ENCODE results near the gene UGT1A9. TPM values are rescaled to one million over a fixed set of nuclear protein-coding genes. Genes with fewer than 3 reads are reported as not detected.

The UGT1A9 gene
- polyA plus RNA-seq, 1 of the 3 experiments (the other 2 are of a cell fraction), result not detected

DNA sequence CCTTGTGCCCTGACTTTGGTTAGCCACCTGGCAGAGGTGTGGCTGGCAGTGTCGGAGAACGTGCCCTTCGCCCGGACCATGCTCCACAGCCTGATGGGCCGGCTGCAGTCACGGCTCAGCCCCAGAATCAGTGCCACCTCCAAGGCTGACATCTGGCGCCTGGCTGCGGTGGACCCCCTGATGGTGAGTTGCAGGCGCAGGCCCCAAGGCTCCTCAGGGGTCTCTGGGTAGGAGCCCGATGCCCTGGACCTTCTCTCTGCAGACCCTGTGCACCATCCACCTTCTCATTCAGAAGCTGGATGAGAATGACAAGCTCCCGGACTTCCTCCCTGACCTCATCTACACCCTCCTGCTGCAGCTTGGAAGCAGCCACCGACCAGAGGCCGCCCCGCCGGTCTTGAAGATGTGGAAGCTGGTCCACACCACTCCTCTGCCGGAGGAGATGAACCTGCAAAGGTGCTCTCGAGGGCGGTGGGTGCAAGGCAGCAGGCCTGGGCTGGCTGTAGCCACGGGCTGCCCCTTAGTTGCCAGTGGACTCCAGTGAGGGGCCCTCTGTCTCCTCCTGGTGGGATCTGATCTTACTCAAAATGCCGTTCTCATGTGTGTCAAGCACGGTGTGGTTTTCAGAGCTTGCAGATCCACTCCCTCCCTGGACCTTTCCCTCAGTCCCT, 150.5 kb downstream of the UGT1A9 start:
- H2AFZ ChIP-seq (ENCODE audit: low read depth), result no peak overlapping the region
- no peak overlapping the region for H3K4me3 ChIP-seq (ENCODE audit: low read depth in 2 of 2, low read length in 1 of 2)
- H3K36me3 ChIP-seq (replicated peaks in 1 of 2; ENCODE audit: control insufficient read depth in 1 of 2, insufficient read depth in 2 of 2, low read length in 1 of 2), result no peaks in the 10 kb centered on the region
- no peaks in the 10 kb centered on the region for H3F3A ChIP-seq (replicated peaks; ENCODE audit: insufficient read depth)
- POLR2A ChIA-PET, result no interaction called here
- WGBS (ENCODE audit: low lambda C conversion rate), result 93% methylated on average over 12 of the region's 21 CpGs
- DNase-seq, result no peak
- no peaks in the 10 kb centered on the region for H3K27me3 ChIP-seq (ENCODE audit: insufficient read depth)
- no peak overlapping the region for H3K4me2 ChIP-seq
- no peak for TF ChIP-seq MEF2A (IDR thresholded peaks at IDR 0.05; ENCODE audit: borderline replicate concordance, low read depth)
- no peak for TF ChIP-seq TAF1 (IDR thresholded peaks at IDR 0.05; ENCODE audit: borderline replicate concordance, low read depth, low read length)
- TF ChIP-seq, protein P1, sequence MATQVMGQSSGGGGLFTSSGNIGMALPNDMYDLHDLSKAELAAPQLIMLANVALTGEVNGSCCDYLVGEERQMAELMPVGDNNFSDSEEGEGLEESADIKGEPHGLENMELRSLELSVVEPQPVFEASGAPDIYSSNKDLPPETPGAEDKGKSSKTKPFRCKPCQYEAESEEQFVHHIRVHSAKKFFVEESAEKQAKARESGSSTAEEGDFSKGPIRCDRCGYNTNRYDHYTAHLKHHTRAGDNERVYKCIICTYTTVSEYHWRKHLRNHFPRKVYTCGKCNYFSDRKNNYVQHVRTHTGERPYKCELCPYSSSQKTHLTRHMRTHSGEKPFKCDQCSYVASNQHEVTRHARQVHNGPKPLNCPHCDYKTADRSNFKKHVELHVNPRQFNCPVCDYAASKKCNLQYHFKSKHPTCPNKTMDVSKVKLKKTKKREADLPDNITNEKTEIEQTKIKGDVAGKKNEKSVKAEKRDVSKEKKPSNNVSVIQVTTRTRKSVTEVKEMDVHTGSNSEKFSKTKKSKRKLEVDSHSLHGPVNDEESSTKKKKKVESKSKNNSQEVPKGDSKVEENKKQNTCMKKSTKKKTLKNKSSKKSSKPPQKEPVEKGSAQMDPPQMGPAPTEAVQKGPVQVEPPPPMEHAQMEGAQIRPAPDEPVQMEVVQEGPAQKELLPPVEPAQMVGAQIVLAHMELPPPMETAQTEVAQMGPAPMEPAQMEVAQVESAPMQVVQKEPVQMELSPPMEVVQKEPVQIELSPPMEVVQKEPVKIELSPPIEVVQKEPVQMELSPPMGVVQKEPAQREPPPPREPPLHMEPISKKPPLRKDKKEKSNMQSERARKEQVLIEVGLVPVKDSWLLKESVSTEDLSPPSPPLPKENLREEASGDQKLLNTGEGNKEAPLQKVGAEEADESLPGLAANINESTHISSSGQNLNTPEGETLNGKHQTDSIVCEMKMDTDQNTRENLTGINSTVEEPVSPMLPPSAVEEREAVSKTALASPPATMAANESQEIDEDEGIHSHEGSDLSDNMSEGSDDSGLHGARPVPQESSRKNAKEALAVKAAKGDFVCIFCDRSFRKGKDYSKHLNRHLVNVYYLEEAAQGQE (IDR thresholded peaks at IDR 0.05; ENCODE audit: low read depth, low read length), result no peak
- TF ChIP-seq NRF1 (IDR thresholded peaks at IDR 0.05; ENCODE audit: low read depth, low read length), result no peak
- no peak for TF ChIP-seq RCOR1 (IDR thresholded peaks at IDR 0.05; ENCODE audit: low read length)
- TF ChIP-seq RXRA (IDR thresholded peaks at IDR 0.05; ENCODE audit: borderline replicate concordance, low read depth), result no peak
- TF ChIP-seq, protein P2, sequence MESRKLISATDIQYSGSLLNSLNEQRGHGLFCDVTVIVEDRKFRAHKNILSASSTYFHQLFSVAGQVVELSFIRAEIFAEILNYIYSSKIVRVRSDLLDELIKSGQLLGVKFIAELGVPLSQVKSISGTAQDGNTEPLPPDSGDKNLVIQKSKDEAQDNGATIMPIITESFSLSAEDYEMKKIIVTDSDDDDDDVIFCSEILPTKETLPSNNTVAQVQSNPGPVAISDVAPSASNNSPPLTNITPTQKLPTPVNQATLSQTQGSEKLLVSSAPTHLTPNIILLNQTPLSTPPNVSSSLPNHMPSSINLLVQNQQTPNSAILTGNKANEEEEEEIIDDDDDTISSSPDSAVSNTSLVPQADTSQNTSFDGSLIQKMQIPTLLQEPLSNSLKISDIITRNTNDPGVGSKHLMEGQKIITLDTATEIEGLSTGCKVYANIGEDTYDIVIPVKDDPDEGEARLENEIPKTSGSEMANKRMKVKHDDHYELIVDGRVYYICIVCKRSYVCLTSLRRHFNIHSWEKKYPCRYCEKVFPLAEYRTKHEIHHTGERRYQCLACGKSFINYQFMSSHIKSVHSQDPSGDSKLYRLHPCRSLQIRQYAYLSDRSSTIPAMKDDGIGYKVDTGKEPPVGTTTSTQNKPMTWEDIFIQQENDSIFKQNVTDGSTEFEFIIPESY (IDR thresholded peaks at IDR 0.05; ENCODE audit: borderline replicate concordance, low read depth), result no peak
- TF ChIP-seq TCF12 (IDR thresholded peaks at IDR 0.05), result no peak
- no peak for TF ChIP-seq YY1 (IDR thresholded peaks at IDR 0.05; ENCODE audit: low read depth)
- TF ChIP-seq FOXM1 (IDR thresholded peaks at IDR 0.05; ENCODE audit: low read depth), result no peak
- no peak for TF ChIP-seq TEAD4 (IDR thresholded peaks at IDR 0.05; ENCODE audit: borderline replicate concordance, insufficient read depth)
- TF ChIP-seq, protein P3, sequence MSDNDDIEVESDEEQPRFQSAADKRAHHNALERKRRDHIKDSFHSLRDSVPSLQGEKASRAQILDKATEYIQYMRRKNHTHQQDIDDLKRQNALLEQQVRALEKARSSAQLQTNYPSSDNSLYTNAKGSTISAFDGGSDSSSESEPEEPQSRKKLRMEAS (IDR thresholded peaks at IDR 0.05; ENCODE audit: low read depth), result no peak
- TF ChIP-seq, protein P4, sequence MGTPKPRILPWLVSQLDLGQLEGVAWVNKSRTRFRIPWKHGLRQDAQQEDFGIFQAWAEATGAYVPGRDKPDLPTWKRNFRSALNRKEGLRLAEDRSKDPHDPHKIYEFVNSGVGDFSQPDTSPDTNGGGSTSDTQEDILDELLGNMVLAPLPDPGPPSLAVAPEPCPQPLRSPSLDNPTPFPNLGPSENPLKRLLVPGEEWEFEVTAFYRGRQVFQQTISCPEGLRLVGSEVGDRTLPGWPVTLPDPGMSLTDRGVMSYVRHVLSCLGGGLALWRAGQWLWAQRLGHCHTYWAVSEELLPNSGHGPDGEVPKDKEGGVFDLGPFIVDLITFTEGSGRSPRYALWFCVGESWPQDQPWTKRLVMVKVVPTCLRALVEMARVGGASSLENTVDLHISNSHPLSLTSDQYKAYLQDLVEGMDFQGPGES (IDR thresholded peaks at IDR 0.05; ENCODE audit: low read depth, low read length), result no peak
- no peak for TF ChIP-seq GATA2 (CRISPR knock-in tag; IDR thresholded peaks at IDR 0.05)
- no peak for TF ChIP-seq JUND (IDR thresholded peaks at IDR 0.05)
- no peak for TF ChIP-seq ELF1 (IDR thresholded peaks at IDR 0.05)
- no peak for TF ChIP-seq SMC3 (IDR thresholded peaks at IDR 0.05; ENCODE audit: low read depth, low read length)
- H3K79me2 ChIP-seq (ENCODE audit: insufficient read depth), result no peaks in the 10 kb centered on the region
- no peaks in the 10 kb centered on the region for H3K4me1 ChIP-seq (ENCODE audit: control insufficient read depth in 1 of 2, insufficient read depth in 2 of 2, low read depth in 1 of 2, low read length in 1 of 2)
- no peaks in the 10 kb centered on the region for H3K9me3 ChIP-seq
- H3K9ac ChIP-seq, result no peak overlapping the region
- CTCF ChIA-PET, result no interaction called here
- no peak overlapping the region for H3K27ac ChIP-seq (ENCODE audit: low read depth in 2 of 2, low read length in 1 of 2)
- no peaks in the 10 kb centered on the region for H3K9me2 ChIP-seq
- H4K20me1 ChIP-seq (ENCODE audit: insufficient read depth), result no peaks in the 10 kb centered on the region

Other genes with a start within 250 kb of the UGT1A9 start
- 36.8 and 37.0 TPM in 2 replicates for gene USP40, start 105.1 kb upstream of the UGT1A9 start, polyA plus RNA-seq (2012; rRNA removed)
- not detected in 2 replicates for gene UGT1A8, start 54.3 kb upstream of the UGT1A9 start, polyA plus RNA-seq (2012; rRNA removed)
- gene UGT1A10, start 35.5 kb upstream of the UGT1A9 start, polyA plus RNA-seq (2012; rRNA removed), result not detected in 2 replicates
- not detected in 2 replicates for gene UGT1A7, start 10.0 kb downstream of the UGT1A9 start, polyA plus RNA-seq (2012; rRNA removed)
- gene UGT1A6, start 21.0 kb downstream of the UGT1A9 start, polyA plus RNA-seq (2012; rRNA removed), result not detected in 2 replicates
- gene UGT1A5, start 41.0 kb downstream of the UGT1A9 start, polyA plus RNA-seq (2012; rRNA removed), result not detected in 2 replicates
- not detected in 2 replicates for gene UGT1A4, start 46.8 kb downstream of the UGT1A9 start, polyA plus RNA-seq (2012; rRNA removed)
- not detected in 2 replicates for gene UGT1A3, start 57.1 kb downstream of the UGT1A9 start, polyA plus RNA-seq (2012; rRNA removed)
- not detected in 2 replicates for gene UGT1A1, start 88.4 kb downstream of the UGT1A9 start, polyA plus RNA-seq (2012; rRNA removed)
- gene MROH2A, start 106.4 kb downstream of the UGT1A9 start, polyA plus RNA-seq (2012; rRNA removed), result 0.02 TPM in 1 of 2 replicates, not detected in the other
- gene HJURP, start 182.6 kb downstream of the UGT1A9 start, polyA plus RNA-seq (2012; rRNA removed), result 13.2 and 16.5 TPM in 2 replicates
- 0.85 and 1.6 TPM in 2 replicates for gene TRPM8, start 245.5 kb downstream of the UGT1A9 start, polyA plus RNA-seq (2012; rRNA removed)